SK-MEL-5 (cell line): ENCODE results near the gene CHCHD6. TPM values are rescaled to one million over a fixed set of nuclear protein-coding genes. Genes with fewer than 3 reads are reported as not detected.

Experiments
- DNase-seq: peaks from one replicate; pipeline ENCODE4 v3.0.0-alpha.2; 2016; ENCODE audit warnings: low read depth, low spot score
- in situ Hi-C: cut with HindIII; loops from 2 replicates; pipeline ENCODE4 v1.10.0; 2016; ENCODE audit warnings: low sequenced_read_pairs, high pct_unique_total_duplicates, low pct_unique_long_range_greater_than_20kb
- total RNA-seq: library from RNA; depleted of rRNA; stranded (reverse); fragments of >200 nt; shearing (Covaris generic); gene quantifications from 2 replicates; pipeline ENCODE4 v1.2.3, GENCODE V29; 2014

Gene CHCHD6
- total RNA-seq, 1 experiment from 2014 or later, result 104 TPM

GRCh38 chr3:126857928-126858327, 153.9 kb downstream of the CHCHD6 start:
- no peak for DNase-seq
- in situ Hi-C loops, result no loop called here

GRCh38 chr3:126858401-126858800, 154.4 kb downstream of the CHCHD6 start:
- in situ Hi-C loops, result no loop called here
- no peak for DNase-seq

GRCh38 chr3:126858887-126859286, 154.8 kb downstream of the CHCHD6 start:
- in situ Hi-C loops, result no loop called here
- no peak for DNase-seq

- in situ Hi-C loops, result no loop called here
- no peak for DNase-seq
Observed at GRCh38 chr3:126859415-126860246, 155.6 kb downstream of the CHCHD6 start.

- in situ Hi-C loops, result no loop called here
- no peak for DNase-seq
Observed at GRCh38 chr3:126865736-126866135, 161.7 kb downstream of the CHCHD6 start.

GRCh38 chr3:126866175-126866759, 162.2 kb downstream of the CHCHD6 start:
- DNase-seq, result no peak
- in situ Hi-C loops, result no loop called here

GRCh38 chr3:126867190-126867862, 163.3 kb downstream of the CHCHD6 start:
- no peak for DNase-seq
- in situ Hi-C loops, result no loop called here

GRCh38 chr3:126867863-126868200, 163.8 kb downstream of the CHCHD6 start:
- DNase-seq, result no peak
- in situ Hi-C loops, result no loop called here

- in situ Hi-C loops, result no loop called here
- DNase-seq, result no peak
Observed at GRCh38 chr3:126870608-126871210, 166.7 kb downstream of the CHCHD6 start.

GRCh38 chr3:126872701-126873342, 168.8 kb downstream of the CHCHD6 start:
- in situ Hi-C loops, result no loop called here
- DNase-seq, result no peak

- in situ Hi-C loops, result no loop called here
- no peak for DNase-seq
Observed at GRCh38 chr3:126873416-126873815, 169.4 kb downstream of the CHCHD6 start.

- no peak for DNase-seq
- in situ Hi-C loops, result no loop called here
Observed at GRCh38 chr3:126878664-126879063, 174.6 kb downstream of the CHCHD6 start.

- DNase-seq, result no peak
- in situ Hi-C loops, result no loop called here
Observed at GRCh38 chr3:126880901-126881300, 176.9 kb downstream of the CHCHD6 start.

- no peak for DNase-seq
- in situ Hi-C loops, result no loop called here
Observed at GRCh38 chr3:126881861-126882260, 177.8 kb downstream of the CHCHD6 start.

GRCh38 chr3:126883241-126883640, 179.2 kb downstream of the CHCHD6 start:
- in situ Hi-C loops, result no loop called here
- DNase-seq, result no peak

GRCh38 chr3:126885425-126885824, 181.4 kb downstream of the CHCHD6 start:
- DNase-seq, result no peak
- in situ Hi-C loops, result no loop called here

GRCh38 chr3:126886217-126886616, 182.2 kb downstream of the CHCHD6 start:
- no peak for DNase-seq
- in situ Hi-C loops, result no loop called here

- in situ Hi-C loops, result no loop called here
- DNase-seq, result no peak
Observed at GRCh38 chr3:126887686-126888085, 183.6 kb downstream of the CHCHD6 start.
